ENCODE measurements around the gene ABCC9.

The ABCC9 gene

DNA sequence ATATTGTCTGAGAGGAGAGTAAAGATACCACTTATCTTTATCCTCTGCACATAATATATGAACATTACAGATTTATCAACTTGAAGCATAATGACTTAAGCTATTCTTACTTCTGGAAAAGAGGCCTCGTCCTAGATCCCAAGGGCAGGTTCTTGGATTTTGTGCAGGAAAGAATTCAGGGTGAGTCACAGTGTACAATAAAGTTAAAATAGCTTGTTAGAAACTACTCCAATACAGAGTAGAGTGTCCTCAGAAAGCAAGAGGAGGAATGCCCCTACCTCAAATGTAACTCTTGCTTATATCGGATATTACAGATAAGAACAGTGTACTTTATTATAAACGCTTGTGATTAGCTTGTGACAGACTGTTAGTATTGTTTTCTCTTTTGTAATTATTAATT, 41.9 kb upstream of the ABCC9 start:
- no peak for DNase-seq (ENCODE audit: low read depth)
- in situ Hi-C loops (cut with HindIII; ENCODE audit: low sequenced_read_pairs) = no loop called here

DNA sequence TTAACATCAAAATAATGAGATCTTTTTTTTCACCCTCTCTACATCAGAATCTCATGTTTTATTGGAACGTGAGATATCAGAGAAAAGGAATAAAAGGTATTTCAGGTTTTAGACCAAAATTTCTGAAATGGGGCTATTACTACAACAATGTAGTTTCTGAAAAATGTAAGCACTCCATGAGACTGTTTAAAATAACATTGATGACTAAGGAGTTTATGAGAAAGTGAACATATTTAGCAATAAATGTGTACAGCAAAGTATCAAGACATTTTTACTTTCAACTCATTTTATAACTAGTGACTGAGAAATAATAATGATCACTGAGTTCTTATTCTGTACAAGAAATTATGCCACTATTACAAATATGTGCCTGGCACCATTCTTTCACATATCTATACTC, 39.3 kb upstream of the ABCC9 start:
- TF ChIP-seq, protein P1, sequence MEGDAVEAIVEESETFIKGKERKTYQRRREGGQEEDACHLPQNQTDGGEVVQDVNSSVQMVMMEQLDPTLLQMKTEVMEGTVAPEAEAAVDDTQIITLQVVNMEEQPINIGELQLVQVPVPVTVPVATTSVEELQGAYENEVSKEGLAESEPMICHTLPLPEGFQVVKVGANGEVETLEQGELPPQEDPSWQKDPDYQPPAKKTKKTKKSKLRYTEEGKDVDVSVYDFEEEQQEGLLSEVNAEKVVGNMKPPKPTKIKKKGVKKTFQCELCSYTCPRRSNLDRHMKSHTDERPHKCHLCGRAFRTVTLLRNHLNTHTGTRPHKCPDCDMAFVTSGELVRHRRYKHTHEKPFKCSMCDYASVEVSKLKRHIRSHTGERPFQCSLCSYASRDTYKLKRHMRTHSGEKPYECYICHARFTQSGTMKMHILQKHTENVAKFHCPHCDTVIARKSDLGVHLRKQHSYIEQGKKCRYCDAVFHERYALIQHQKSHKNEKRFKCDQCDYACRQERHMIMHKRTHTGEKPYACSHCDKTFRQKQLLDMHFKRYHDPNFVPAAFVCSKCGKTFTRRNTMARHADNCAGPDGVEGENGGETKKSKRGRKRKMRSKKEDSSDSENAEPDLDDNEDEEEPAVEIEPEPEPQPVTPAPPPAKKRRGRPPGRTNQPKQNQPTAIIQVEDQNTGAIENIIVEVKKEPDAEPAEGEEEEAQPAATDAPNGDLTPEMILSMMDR (IDR thresholded peaks at IDR 0.05; ENCODE audit: low read depth, low read length, missing control alignments) = no peak
- DNase-seq (ENCODE audit: low read depth) = no peak
- no peak overlapping the region for H3K4me3 ChIP-seq (ENCODE audit: low read depth, low read length)
- in situ Hi-C loops (cut with HindIII; ENCODE audit: low sequenced_read_pairs) = no loop called here

More for the DNA sequence above, 41.9 kb upstream of the ABCC9 start:
- no peak overlapping the region for H3K4me3 ChIP-seq (ENCODE audit: low read depth, low read length)
- TF ChIP-seq, protein P1 (IDR thresholded peaks at IDR 0.05; ENCODE audit: low read depth, low read length, missing control alignments) = no peak

DNA sequence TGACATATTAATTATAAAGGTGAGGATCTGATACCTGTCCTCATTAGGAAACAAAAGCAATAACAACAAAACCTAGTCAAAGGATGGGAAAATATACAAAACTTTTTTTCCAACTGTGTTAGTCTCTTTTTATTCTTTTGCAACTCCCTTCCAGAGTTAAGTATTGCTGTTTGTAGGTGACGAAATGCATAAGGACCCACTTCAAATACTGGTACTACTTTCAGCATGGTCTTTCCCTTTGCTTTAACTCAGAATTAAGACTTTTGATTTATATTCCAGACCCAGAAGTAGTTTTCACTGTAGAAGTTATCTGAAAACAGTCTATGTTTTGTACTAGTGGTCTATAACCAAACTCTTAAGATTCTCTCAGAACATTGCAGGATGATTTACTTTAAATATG, 34.1 kb upstream of the ABCC9 start:
- TF ChIP-seq, protein P1 (IDR thresholded peaks at IDR 0.05; ENCODE audit: low read depth, low read length, missing control alignments) = no peak
- no peak overlapping the region for H3K4me3 ChIP-seq (ENCODE audit: low read depth, low read length)
- in situ Hi-C loops (cut with HindIII; ENCODE audit: low sequenced_read_pairs) = no loop called here
- no peak for DNase-seq (ENCODE audit: low read depth)

DNA sequence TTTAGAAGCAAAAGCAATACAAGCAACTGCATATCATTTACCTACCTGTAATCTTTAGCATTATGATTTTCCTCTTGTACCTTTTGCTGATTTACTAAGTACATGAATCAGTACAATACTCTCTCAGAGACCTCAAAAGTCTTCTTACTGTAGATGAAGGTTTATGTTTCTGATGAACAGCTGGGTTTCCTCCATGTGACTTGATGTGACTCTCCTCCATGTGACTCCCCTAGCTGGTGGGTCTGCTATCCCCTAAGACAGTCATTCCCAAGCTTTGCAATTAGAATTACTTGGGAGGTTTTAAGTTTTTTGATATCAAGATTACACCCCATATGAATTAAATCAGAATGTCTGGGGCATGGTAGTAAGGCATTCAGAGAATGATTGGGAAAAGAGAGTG, 32.0 kb upstream of the ABCC9 start:
- no peak for DNase-seq (ENCODE audit: low read depth)
- in situ Hi-C loops (cut with HindIII; ENCODE audit: low sequenced_read_pairs) = no loop called here
- H3K4me3 ChIP-seq (ENCODE audit: low read depth, low read length) = no peak overlapping the region
- TF ChIP-seq, protein P1 (IDR thresholded peaks at IDR 0.05; ENCODE audit: low read depth, low read length, missing control alignments) = no peak

DNA sequence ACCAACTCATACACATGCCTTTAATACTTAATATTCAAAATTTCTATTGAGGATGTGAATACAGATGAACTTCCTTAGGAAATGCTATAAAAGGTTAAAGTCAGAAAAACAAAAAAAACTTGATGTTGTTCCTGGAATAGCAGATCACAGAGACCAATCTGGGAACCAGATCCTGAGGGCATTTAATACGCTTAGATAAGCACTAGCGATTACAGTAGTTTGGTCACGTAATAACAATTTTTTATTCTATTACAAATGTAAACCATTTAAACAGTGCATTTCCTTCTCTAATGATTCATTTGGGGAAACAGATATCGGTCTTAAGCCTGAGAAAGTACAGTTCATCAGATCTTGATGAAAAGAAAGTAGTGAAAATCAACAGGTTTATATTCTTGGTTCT, 30.8 kb upstream of the ABCC9 start:
- DNase-seq (ENCODE audit: low read depth) = no peak
- no peak overlapping the region for H3K4me3 ChIP-seq (ENCODE audit: low read depth, low read length)
- TF ChIP-seq, protein P1 (IDR thresholded peaks at IDR 0.05; ENCODE audit: low read depth, low read length, missing control alignments) = no peak
- in situ Hi-C loops (cut with HindIII; ENCODE audit: low sequenced_read_pairs) = no loop called here

DNA sequence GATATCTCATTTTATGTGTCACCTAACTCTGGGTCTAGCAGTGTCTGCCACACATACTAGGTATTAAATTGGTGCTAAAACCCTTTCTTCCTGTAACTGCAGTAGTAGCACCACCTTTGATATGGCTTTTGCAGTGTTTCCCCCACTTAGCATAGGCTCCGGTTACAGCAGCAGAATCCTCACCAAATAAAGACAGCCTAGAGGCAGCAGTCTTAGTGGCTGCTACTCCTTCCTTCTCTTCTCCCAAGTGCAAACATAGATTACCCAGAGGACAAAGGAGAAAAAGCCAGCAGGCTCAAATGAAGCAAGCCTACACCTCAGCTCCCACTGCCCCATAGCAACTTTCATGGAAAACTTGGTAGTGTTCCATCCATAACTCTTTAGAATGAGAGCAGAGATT, 30.1 kb upstream of the ABCC9 start:
- TF ChIP-seq, protein P1 (IDR thresholded peaks at IDR 0.05; ENCODE audit: low read depth, low read length, missing control alignments) = no peak
- DNase-seq (ENCODE audit: low read depth) = no peak
- H3K4me3 ChIP-seq (ENCODE audit: low read depth, low read length) = no peak overlapping the region
- in situ Hi-C loops (cut with HindIII; ENCODE audit: low sequenced_read_pairs) = no loop called here

DNA sequence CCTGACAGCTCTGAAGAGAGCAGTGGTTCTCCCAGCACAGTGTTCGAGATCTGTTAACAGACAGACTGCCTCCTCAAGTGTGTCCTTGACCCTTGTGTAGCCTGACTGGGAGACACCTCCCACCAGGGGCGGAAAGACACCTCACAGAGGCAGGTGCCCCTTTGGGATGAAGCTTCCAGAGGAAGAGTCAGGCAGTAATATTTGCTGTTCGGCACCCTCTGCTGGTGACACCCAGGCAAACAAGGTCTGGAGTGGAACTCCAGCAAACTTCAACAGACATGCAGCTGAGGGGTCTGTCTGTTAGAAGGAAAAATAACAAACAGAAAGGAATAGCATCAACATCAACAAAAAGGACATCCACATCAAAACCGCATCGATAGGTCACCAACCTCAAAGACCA, 21.6 kb upstream of the ABCC9 start:
- TF ChIP-seq, protein P1 (IDR thresholded peaks at IDR 0.05; ENCODE audit: low read depth, low read length, missing control alignments) = no peak
- no peak for DNase-seq (ENCODE audit: low read depth)
- in situ Hi-C loops (cut with HindIII; ENCODE audit: low sequenced_read_pairs) = no loop called here

More for the DNA sequence above, 21.6 kb upstream of the ABCC9 start:
- no peak overlapping the region for H3K4me3 ChIP-seq (ENCODE audit: low read depth, low read length)

Data from astrocyte of the cerebellum (primary cell).